Stimulated activated CD8-positive, alpha-beta memory T cell treated with anti-CD3 and anti-CD28 coated beads, Interleukin-4, amount 100 ng/mL, for 1 hour (primary cell): ENCODE results near the gene B4GAT1.
"Not testable (repeated sequence)": the region's sequence is repeated elsewhere in the genome, so short reads cannot be mapped to it uniquely, and the experiment has no call there.

Source experiments
- DNase-seq, 2 donors: peaks; one replicate each; pipeline ENCODE4 v3.0.0-alpha.2; 2020; ENCODE audit warnings: low read depth in 2 of 2, low spot score in 1 of 2

Gene B4GAT1

GRCh38 chr11:66363805-66364535 is 16.5 kb upstream of the B4GAT1 start:
- DNase-seq = peak; percentile 34 to 39

DNA sequence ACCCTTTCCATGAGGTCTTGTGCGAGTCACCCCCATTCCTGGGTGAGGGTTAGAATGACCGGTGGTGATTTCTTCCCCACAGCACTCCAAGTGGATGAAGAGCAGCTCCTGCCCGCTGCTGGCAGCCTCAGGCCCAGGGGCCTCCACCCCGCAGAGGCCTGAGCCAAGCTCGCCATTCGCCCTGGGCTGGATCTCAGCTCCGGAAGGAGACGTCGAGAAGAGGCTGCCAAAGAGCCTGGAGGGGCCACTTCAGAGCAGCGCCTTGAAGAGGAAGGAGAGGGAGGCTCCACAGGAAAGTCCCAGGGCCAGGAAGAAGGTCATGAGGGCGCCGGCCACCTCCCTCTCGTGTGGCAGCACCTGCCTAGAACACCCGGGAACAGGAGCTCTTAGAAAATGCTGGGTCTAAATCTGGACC is 15.8 kb upstream of the B4GAT1 start:
- no peak for DNase-seq

GRCh38 chr11:66362481-66363147 is 15.2 kb upstream of the B4GAT1 start:
- DNase-seq = no peak

GRCh38 chr11:66361502-66361941 is 14.1 kb upstream of the B4GAT1 start:
- no peak for DNase-seq

- DNase-seq = no peak
These were observed 13.1 kb upstream of the B4GAT1 start for GRCh38 chr11:66360406-66361073.

- DNase-seq = no peak
These were observed 12.2 kb upstream of the B4GAT1 start for GRCh38 chr11:66359662-66360087.

GRCh38 chr11:66350560-66351235 is 3.3 kb upstream of the B4GAT1 start:
- not testable (repeated sequence) for DNase-seq

DNA sequence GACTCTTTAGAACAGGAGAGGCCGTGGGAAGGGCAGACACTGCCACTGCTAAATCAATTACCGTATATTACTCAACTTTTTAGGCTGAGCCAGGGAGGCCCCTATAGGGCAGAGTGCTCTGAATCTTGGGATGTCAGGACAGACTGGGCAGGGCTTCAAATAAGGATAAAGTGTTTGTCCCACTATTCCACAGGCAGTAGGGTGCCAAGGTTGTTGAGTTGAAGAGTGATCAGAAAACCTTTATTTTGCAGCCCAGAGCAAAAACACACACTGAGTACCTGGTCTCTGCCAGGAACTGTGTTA is 1.6 kb upstream of the B4GAT1 start:
- DNase-seq = no peak

DNA sequence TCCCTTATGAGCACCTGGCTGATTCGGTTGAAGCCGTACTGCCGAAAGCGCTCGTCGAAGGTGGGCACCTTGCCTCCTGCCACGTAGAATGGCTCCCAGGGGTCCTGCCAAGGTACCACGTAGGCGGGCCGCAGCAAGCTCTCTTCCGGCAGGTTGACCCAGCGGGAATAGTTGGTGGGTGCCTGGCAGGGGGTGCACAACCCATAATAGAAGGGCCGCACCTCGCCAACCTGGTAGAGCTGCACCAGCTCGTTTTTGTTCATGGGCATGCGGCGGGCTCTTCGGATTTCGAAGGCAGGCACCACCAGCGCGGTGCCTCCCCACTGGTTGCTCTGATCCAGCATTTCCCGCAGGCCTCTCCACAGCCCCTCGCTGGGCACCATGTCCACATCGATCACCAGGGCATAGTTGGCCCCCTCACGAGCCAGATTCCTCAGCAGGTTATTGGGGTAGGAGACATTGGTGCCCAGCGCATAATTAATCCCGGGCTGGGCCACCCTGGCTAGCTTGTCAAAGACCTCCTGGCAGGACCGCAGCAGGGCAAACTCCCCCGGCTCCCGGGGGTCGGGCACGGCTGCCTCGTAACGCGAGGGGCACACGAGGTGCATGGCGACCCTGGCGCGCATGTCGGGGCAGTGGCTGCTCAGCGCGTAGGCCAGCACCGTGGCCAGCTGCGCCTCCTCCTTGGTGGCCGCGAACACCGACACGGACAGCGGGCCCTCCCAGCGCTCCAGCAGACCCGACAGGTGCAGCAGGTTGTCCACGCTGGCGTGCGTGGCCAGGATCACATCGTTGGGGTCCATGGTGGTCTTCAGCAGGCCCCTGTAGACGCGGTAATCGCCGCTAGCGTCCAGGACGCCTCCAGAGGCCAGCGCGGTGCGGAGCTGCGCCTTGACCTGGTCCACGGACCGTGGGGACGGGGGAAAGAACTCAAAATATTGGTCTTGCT is 679 bp downstream of the B4GAT1 start:
- no peak for DNase-seq

- DNase-seq = no peak
These were observed 2.1 kb downstream of the B4GAT1 start for GRCh38 chr11:66345316-66345649.

DNA sequence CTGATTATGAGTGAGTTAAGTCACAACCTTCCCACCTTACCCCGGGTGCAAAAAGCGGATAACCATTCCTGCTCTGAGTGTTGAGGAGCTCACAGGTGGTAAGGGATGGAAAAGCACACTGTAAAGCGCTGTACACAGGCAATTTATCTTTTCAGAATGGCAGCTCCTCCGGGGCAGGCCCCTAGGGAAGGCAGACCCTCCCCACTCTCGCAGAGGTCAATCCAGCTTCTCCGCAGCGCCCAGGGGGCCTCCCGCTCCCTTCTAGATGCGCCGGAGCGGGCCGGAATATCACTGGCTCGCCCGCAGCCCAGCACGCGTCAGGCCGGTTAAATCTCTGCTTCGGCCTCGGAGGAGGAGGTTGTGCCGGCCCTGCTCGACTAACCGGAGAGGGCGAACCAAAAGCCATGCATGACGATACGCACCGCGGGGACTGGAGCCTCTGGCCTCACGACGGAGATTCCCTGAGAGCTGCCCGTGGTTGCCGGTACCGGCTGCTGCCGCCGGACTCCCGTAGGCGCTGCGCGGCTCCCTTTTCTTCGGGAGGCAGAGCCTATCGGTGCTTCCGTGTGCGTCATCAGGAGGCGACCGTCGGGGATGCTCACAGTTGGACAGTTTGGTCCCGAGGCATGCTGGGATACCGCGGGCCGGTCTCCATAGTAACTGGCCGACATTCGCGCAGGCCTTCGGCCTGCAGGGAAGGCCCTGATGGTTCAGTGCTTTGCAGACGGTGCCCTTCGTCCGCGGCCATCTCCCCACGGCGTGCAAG is 2.7 kb downstream of the B4GAT1 start, which contains the start of gene BRMS1:
Gene BRMS1 (minus strand): TSS at position 555 of the 766 bp plus-strand sequence. CDS start 2,870 bp downstream, outside the sequence.
- DNase-seq = peak; percentile 90 to 95

DNA sequence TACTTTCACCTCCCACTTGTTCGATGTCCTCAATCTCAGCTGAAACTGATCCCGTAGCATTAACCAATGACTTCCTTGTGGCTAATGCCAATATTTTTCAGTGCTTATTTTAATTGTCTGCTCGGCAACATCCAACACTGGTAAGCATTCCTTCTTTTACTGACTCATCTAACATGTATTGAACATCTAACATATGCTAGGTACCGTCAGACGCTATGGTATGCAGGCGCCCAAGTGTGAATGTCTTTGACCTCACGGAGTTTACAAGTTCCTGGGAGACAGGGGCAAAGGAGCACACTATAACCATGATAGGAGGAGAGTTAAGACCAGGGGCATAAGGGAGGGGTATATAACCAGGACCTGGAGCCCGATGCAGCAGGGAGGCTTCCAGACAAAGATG is 4.3 kb downstream of the B4GAT1 start:
- DNase-seq = no peak

GRCh38 chr11:66341502-66342126 is 5.8 kb downstream of the B4GAT1 start:
- no peak for DNase-seq

GRCh38 chr11:66340596-66341501 is 6.6 kb downstream of the B4GAT1 start:
- no peak for DNase-seq

DNA sequence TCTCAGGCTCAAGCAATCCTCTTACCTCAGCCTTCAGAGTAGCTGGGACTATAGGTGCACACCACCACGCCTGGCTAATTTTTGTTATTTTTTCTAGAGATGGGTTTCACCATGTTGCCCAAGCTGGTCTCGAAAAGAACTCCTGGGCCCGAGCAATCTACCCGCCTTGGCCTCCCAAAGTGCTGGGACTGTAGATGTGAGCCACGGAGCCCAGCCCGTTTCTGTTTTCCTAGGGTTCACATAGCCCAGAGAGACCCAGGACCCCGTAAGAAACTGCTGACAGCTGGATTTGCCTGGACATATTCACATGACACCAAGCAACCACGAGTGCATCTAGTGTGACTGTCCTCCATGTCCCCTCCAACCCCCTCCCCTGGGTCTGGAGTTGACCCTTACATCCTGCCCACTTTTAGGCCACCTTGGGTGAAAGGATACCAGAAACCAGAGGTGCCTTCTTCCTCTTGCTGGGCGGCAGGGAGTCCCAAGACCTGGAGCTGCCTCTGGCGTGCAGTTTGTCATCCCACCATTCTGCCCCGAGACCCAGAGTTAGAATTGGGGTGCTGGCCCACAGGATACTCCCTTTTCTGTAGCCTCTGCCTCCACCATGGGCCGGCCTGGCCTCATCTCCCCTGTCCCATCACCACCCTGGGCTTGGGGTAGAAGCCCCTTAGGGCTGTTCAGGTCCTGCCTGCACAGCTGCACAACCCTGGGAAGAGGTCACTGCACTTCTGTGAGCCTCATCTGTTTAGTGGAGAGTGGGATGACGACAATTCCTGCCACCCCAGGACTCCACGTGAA is 7.5 kb downstream of the B4GAT1 start:
- no peak for DNase-seq

DNA sequence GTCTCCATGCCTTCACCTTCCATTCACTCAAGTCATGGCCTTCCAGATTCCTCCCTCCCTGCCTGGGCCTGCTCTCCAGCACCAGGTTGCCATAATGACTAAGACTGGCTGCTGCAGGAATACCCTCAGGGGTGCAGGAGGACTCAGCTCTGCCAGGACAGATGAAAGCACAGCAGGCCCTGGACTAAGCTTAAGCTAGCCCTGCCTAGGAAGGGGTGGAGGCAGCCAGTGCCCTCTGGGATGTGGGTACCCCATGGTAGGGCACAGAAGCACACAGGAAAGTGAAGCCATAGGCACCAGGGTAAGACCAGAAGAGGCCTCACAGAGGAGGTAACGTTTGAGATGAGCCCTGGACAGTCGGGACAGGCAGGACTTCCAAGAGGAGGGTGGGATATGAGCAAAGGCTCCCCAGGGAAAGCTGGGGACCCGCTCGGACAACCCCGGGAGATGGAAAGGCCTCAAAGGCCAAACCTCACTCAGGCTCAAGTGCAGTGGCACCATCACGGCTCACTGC is 8.2 kb downstream of the B4GAT1 start:
- DNase-seq = no peak
